Measurements from ENCODE around the gene ACSL1. TPM values are rescaled to one million over a fixed set of nuclear protein-coding genes. Genes with fewer than 3 reads are reported as not detected.

Gene ACSL1
- total and polyA plus RNA-seq, 2 of the 8 experiments (the other 6 are each of a cell fraction or from before 2014, with no cell fraction given): 2.3 to 8.7 TPM

- H2BK15ac ChIP-seq (ENCODE audit: low read length): no peak overlapping the region
- H3K4me3 ChIP-seq (ENCODE audit: extremely low read depth in 1 of 4, insufficient read depth in 2 of 4, low read depth in 3 of 4, low read length in 4 of 4): no peak overlapping the region
- no peak overlapping the region for H2AFZ ChIP-seq (ENCODE audit: low read length)
- no peaks in the 10 kb centered on the region for H3K79me1 ChIP-seq (ENCODE audit: low read depth, low read length)
- no peak overlapping the region for H3K18ac ChIP-seq (ENCODE audit: extremely low read depth, low read length)
- H3K27ac ChIP-seq (ENCODE audit: low read depth, low read length): no peak overlapping the region
- no peak overlapping the region for H3K9ac ChIP-seq (replicated peaks in 1 of 4; ENCODE audit: extremely low read depth in 1 of 4, low read depth in 3 of 4, low read length in 3 of 4)
- H2BK5ac ChIP-seq (ENCODE audit: low read depth, low read length): no peak overlapping the region
- no peak overlapping the region for H4K5ac ChIP-seq (ENCODE audit: insufficient read length, low read depth, low read length)
- no peaks in the 10 kb centered on the region for H3K23me2 ChIP-seq (ENCODE audit: low read depth, low read length)
- H3K27me3 ChIP-seq (replicated peaks in 1 of 4; ENCODE audit: control insufficient read depth in 3 of 4, extremely low read depth in 1 of 4, insufficient read depth in 3 of 4, low read length in 3 of 4): peaks cover 0 to 2% (median 0%) of the 10 kb centered on the region in 4 experiments; a peak in 3 of 7 replicates
- H4K91ac ChIP-seq (replicated peaks; ENCODE audit: insufficient read length, low read length): no peak overlapping the region
- peaks cover 0 to 3% (median 1%) of the 10 kb centered on the region in 4 experiments; a peak in 4 of 7 replicates for H3K4me1 ChIP-seq (replicated peaks in 1 of 4; ENCODE audit: control insufficient read depth in 3 of 4, insufficient read depth in 4 of 4, low read length in 3 of 4)
- FAIRE-seq: no peak
- no peak overlapping the region for H2AK5ac ChIP-seq (ENCODE audit: low read depth, low read length)
- H2BK120ac ChIP-seq (replicated peaks; ENCODE audit: low read depth, low read length): no peak overlapping the region
- H3K14ac ChIP-seq (ENCODE audit: insufficient read length): no peak overlapping the region
- H3K4ac ChIP-seq (replicated peaks; ENCODE audit: insufficient read length, low read depth, low read length): no peak overlapping the region
- no peak for DNase-seq (ENCODE audit: low read depth in 1 of 2, low spot score in 2 of 2)
- no peaks in the 10 kb centered on the region for H3K36me3 ChIP-seq (ENCODE audit: control insufficient read depth in 2 of 4, insufficient read depth in 4 of 4, low read length in 3 of 4)
- H3K4me2 ChIP-seq (ENCODE audit: insufficient read depth in 1 of 2, low read depth in 2 of 2, low read length in 2 of 2): no peak overlapping the region
- H2BK12ac ChIP-seq (ENCODE audit: low read depth, low read length): no peak overlapping the region
- H4K20me1 ChIP-seq (replicated peaks in 1 of 2; ENCODE audit: control insufficient read depth in 1 of 2, insufficient read depth in 2 of 2, low read length in 2 of 2): no peaks in the 10 kb centered on the region
- H4K8ac ChIP-seq (ENCODE audit: extremely low read depth, insufficient read depth, low read length): no peak overlapping the region
- no peak overlapping the region for H2BK20ac ChIP-seq (ENCODE audit: low read length)
- POLR2A ChIA-PET (ENCODE audit: partially characterized antibody): no interaction called here
- H3K56ac ChIP-seq (replicated peaks; ENCODE audit: insufficient read length, low read depth, low read length): no peak overlapping the region
- CTCF ChIA-PET (ENCODE audit: partially characterized antibody): interaction anchor here (1.0 kb wide), 1 partner anchor 72 kb away, joined by 3 read pairs; no protein-coding TSS in a partner anchor
- H3K9me3 ChIP-seq (ENCODE audit: insufficient read depth in 2 of 2, low read depth in 1 of 2, low read length in 1 of 2): no peaks in the 10 kb centered on the region
- H3K79me2 ChIP-seq (ENCODE audit: control insufficient read depth in 1 of 2, insufficient read depth in 2 of 2, low read length in 2 of 2): no peaks in the 10 kb centered on the region
- no peak overlapping the region for H3K23ac ChIP-seq (ENCODE audit: insufficient read length)
- TF ChIP-seq KDM1A (IDR thresholded peaks at IDR 0.05; ENCODE audit: borderline replicate concordance, low read length) (no peak), EGR1 (IDR thresholded peaks at IDR 0.05; ENCODE audit: borderline replicate concordance, low read depth, low read length) (no peak), YY1 (IDR thresholded peaks at IDR 0.05; ENCODE audit: low read depth, low read length) (no peak), RBBP5 (IDR thresholded peaks at IDR 0.05; ENCODE audit: borderline replicate concordance, low read depth, low read length) (no peak), RFX5 (IDR thresholded peaks at IDR 0.05; ENCODE audit: borderline replicate concordance, low read depth, low read length) (no peak), SIRT6 (IDR thresholded peaks at IDR 0.05; ENCODE audit: low read length) (no peak), SP2 (IDR thresholded peaks at IDR 0.05; ENCODE audit: low read length) (no peak), RXRA (IDR thresholded peaks at IDR 0.05; ENCODE audit: insufficient read depth, low read depth, low read length) (no peak), E2F6 (IDR thresholded peaks at IDR 0.05) (no peak), RNF2 (IDR thresholded peaks at IDR 0.05; ENCODE audit: borderline replicate concordance, low read depth, low read length, missing control alignments, poor library complexity, severe bottlenecking) (no peak), BACH1 (IDR thresholded peaks at IDR 0.05; ENCODE audit: low read length) (no peak), SUZ12 (IDR thresholded peaks at IDR 0.05; ENCODE audit: low read length) (no peak), HDAC6 (IDR thresholded peaks at IDR 0.05; ENCODE audit: low read depth, low read length) (no peak), EZH2 (IDR thresholded peaks at IDR 0.05; ENCODE audit: low read depth, low read length, severe bottlenecking) (no peak), EP300 (IDR thresholded peaks at IDR 0.05; ENCODE audit: borderline replicate concordance in 1 of 2, low read depth in 2 of 2, low read length in 2 of 2) (no peak)
Observed at GRCh38 chr4:184816962-184817361, 8.8 kb downstream of the ACSL1 start.

Data from H1 (cell line).